Tibial nerve (tissue), 4 donors: Measurements from ENCODE around the gene NR2F1-AS1. TPM values are rescaled to one million over a fixed set of nuclear protein-coding genes. Genes with fewer than 3 reads are reported as not detected.

Experiments
- DNase-seq, 2 donors: peaks; one replicate each; pipeline ENCODE4 v3.0.0-alpha.2; 2019; ENCODE audit warnings: low spot score in 2 of 2
- H3K27ac ChIP-seq, 4 donors: fragments of 200-600 bp; sonication (generic) in 3 of 4; one replicate each; pipeline ENCODE4 v1.5.1; 2017 to 2019; ENCODE audit warnings: mild to moderate bottlenecking in 1 of 4
- H3K27me3 ChIP-seq, 2 donors: fragments of 200-600 bp; sonication (generic) in 1 of 2; one replicate each; pipeline versions ENCODE4 v1.5.1 to v1.6.0; 2017 to 2019
- H3K36me3 ChIP-seq, 3 donors: fragments of 200-600 bp; sonication (generic); one replicate each; pipeline ENCODE4 v1.5.1; 2018 to 2019
- H3K4me1 ChIP-seq, 4 donors: fragments of 200-600 bp; sonication (generic) in 3 of 4; one replicate each; pipeline ENCODE4 v1.5.1; 2017 to 2019
- H3K4me3 ChIP-seq, 4 donors: fragments of 200-600 bp; sonication (generic) in 3 of 4; one replicate each; pipeline ENCODE4 v1.5.1; 2017 to 2019; ENCODE audit warnings: mild to moderate bottlenecking in 1 of 4, moderate library complexity in 1 of 4
- H3K9me3 ChIP-seq, 4 donors: fragments of 200-600 bp; sonication (generic) in 3 of 4; one replicate each; pipeline ENCODE4 v1.5.1; 2017 to 2019
- EP300 ChIP-seq, 2 donors: sonication (generic); formaldehyde crosslinking; IDR thresholded peaks; one replicate each; pipeline ENCODE4 v1.6.1; 2017; ENCODE audit warnings: antibody characterized with exemption in 2 of 2, mild to moderate bottlenecking in 1 of 2
- POLR2A ChIP-seq, 2 donors: fragments of 450-650 bp; IDR thresholded peaks; one replicate each; pipeline ENCODE4 v1.6.1; 2017; ENCODE audit warnings: antibody characterized with exemption in 2 of 2, mild to moderate bottlenecking in 2 of 2, moderate library complexity in 2 of 2
- WGBS, 2 donors: methylation state at CpG; one replicate each; pipeline ENCODE4 v1.1.5; 2018; 5-methylcytosine and 5-hydroxymethylcytosine counted together
- total RNA-seq, 4 donors: library from RNA; depleted of rRNA; stranded (reverse); fragments of >200 nt; gene quantifications; one replicate each; pipeline ENCODE4 v1.1.0, GENCODE V29; 2016
- TF ChIP-seq, protein P1 (sequence below), 5 experiments: fragments of 200-600 bp in 3 of 5; fragments of 450-650 bp in 2 of 5; sonication (generic) in 3 of 5; IDR thresholded peaks; one replicate each; pipeline ENCODE4 v1.5.1; 2016 to 2019; ENCODE audit warnings: antibody characterized with exemption in 5 of 5, mild to moderate bottlenecking in 3 of 5, moderate library complexity in 2 of 5

NR2F1-AS1 gene
- total RNA-seq, 4 donors from 2014 or later: 13.5 to 38.4 (median 35.4) TPM

DNA sequence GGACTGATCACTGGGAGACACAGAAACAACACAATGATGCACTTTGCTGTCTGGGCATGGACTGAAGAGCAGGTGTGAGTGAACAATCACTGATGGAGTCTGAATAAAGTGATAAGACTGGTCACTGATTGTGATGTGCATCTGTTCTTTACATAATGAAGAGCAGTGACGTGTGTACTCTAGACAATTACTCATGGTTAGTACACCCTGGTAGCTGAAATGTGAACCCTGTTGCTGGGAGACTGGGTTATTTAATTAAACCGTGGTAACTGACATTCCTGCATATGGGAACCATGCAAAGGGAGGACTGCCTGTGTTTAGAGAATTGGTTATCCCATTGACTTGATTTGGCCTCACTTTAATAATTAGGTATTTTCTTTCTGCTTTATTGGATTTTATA lies 202.9 kb downstream of the NR2F1-AS1 start:
- DNase-seq: no peak
- H3K4me1 ChIP-seq: no peaks in the 10 kb centered on the region
- H3K27me3 ChIP-seq: no peaks in the 10 kb centered on the region
- H3K9me3 ChIP-seq: no peaks in the 10 kb centered on the region
- no peak overlapping the region for H3K4me3 ChIP-seq
- H3K36me3 ChIP-seq: no peaks in the 10 kb centered on the region
- TF ChIP-seq EP300 (IDR thresholded peaks at IDR 0.05) (no peak), POLR2A (IDR thresholded peaks at IDR 0.05) (no peak)
- TF ChIP-seq, protein P1, sequence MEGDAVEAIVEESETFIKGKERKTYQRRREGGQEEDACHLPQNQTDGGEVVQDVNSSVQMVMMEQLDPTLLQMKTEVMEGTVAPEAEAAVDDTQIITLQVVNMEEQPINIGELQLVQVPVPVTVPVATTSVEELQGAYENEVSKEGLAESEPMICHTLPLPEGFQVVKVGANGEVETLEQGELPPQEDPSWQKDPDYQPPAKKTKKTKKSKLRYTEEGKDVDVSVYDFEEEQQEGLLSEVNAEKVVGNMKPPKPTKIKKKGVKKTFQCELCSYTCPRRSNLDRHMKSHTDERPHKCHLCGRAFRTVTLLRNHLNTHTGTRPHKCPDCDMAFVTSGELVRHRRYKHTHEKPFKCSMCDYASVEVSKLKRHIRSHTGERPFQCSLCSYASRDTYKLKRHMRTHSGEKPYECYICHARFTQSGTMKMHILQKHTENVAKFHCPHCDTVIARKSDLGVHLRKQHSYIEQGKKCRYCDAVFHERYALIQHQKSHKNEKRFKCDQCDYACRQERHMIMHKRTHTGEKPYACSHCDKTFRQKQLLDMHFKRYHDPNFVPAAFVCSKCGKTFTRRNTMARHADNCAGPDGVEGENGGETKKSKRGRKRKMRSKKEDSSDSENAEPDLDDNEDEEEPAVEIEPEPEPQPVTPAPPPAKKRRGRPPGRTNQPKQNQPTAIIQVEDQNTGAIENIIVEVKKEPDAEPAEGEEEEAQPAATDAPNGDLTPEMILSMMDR (IDR thresholded peaks at IDR 0.05): no peak
- WGBS, 2 donors: 68 to 79% methylated on average over 2 of the region's 2 CpGs
- no peak overlapping the region for H3K27ac ChIP-seq

DNA sequence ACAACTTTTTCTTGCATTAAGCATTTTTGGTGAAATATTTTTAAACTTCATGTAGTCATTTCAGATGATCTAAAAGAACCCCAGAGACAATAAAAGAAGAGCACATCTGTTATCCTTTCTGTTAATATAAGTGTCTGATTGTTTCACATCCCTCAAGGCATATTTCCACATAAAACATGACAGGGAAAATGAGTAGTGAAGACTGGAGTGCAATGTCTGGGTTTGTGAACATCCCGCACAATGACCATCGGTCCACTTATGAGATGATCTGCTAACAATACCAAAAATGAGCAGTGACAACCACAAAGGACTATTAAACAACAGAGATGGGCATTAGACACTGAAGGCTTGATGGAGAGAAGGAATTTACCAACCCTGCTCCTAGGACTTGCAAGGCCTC lies 209.1 kb downstream of the NR2F1-AS1 start:
- H3K27me3 ChIP-seq: no peaks in the 10 kb centered on the region
- TF ChIP-seq, protein P1 (IDR thresholded peaks at IDR 0.05): no peak
- TF ChIP-seq EP300 (IDR thresholded peaks at IDR 0.05) (no peak), POLR2A (IDR thresholded peaks at IDR 0.05) (no peak)
- peaks cover 0 to 11% (median 0%) of the 10 kb centered on the region in 4 donors for H3K9me3 ChIP-seq
- H3K4me1 ChIP-seq: no peaks in the 10 kb centered on the region
- H3K36me3 ChIP-seq: no peaks in the 10 kb centered on the region
- H3K4me3 ChIP-seq: no peak overlapping the region
- no peak for DNase-seq
- H3K27ac ChIP-seq: no peak overlapping the region
- 52 to 57% methylated on average over 2 of the region's 2 CpGs for WGBS, 2 donors

DNA sequence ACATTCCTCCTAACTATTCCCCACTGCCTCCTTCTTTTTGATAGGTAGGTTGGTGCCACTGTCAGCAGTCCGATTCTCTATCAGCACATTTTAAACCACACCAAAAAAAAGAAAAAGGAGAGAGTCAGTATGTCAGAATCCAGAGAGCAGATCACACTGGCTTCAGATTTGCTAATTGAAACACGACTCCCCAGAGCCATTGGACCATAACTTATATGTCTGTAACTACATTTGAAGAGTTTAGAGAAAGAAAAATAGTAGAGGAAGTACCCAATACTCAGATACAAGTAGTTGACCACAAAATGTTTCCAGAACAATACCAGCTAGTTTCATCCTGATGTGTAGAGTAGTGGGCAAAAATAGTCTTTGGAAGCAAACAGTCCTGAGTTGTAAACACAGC lies 216.6 kb downstream of the NR2F1-AS1 start:
- TF ChIP-seq POLR2A (IDR thresholded peaks at IDR 0.05) (no peak), EP300 (IDR thresholded peaks at IDR 0.05) (no peak)
- TF ChIP-seq, protein P1 (IDR thresholded peaks at IDR 0.05): no peak
- 70 to 71% methylated on average over 2 of the region's 2 CpGs for WGBS, 2 donors
- H3K36me3 ChIP-seq: no peaks in the 10 kb centered on the region
- H3K27me3 ChIP-seq: no peaks in the 10 kb centered on the region
- H3K27ac ChIP-seq: no peak overlapping the region
- no peak for DNase-seq
- H3K4me3 ChIP-seq: no peak overlapping the region
- peaks cover 0 to 2% (median 0%) of the 10 kb centered on the region in 4 donors for H3K4me1 ChIP-seq
- peaks cover 0 to under 1% (median 0%) of the 10 kb centered on the region in 4 donors for H3K9me3 ChIP-seq

DNA sequence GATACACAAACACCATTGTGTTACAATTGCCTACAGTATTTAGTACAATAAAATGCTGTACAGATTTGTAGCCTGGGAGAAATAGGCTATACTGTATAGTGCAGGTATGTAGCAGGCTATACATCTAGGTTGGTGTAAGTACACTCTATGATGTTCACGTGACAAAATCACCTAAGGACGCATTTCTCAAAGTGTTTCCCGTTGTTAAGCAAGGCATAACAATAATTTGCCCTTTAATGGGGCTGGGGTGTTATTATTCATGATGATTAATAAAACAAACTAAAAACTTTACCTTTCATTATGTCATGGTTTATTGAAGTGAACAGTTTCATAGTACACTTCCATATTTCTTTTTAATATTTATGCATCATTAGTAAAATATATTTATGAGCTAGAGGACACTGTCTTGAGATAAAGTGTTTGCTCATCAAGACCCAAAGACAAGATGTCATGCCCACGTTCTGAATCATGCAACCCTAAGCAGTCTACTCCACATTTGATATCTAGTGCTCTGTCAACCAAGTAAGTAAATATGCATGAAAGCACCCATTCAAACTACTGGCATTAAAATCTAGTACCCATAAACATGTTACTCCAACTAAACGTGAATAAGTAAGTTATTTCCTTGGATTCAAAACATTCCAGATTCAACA lies 220.5 kb downstream of the NR2F1-AS1 start:
- Histone ChIP-seq H3K36me3 (no peaks in the 10 kb centered on the region), H3K27ac (no peak overlapping the region), H3K9me3 (no peaks in the 10 kb centered on the region), H3K4me3 (no peak overlapping the region), H3K4me1 (peaks cover 0 to 5% (median 0%) of the 10 kb centered on the region in 4 donors), H3K27me3 (no peaks in the 10 kb centered on the region)
- WGBS, 2 donors: 82 to 83% methylated on average over 5 of the region's 5 CpGs
- no peak for DNase-seq
- no peak for TF ChIP-seq EP300 (IDR thresholded peaks at IDR 0.05)
- TF ChIP-seq POLR2A (IDR thresholded peaks at IDR 0.05): no peak
- TF ChIP-seq, protein P1 (IDR thresholded peaks at IDR 0.05): no peak

DNA sequence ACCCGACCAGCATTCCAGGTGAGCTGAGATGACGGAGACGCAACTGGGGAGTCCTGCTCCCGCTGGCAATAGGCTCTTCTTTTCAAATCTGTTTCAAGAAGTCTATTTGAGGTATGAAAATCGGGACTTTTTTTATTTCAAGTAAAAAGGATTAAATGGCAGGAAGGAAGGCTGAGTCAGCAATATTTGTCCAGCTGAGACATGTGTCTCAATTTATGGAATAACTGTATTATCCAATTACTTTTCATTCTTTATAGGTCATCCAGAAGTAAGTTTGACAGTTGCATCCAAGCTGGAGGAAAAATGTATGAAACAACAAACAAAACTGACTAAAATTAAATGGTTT lies 221.1 kb downstream of the NR2F1-AS1 start:
- Histone ChIP-seq H3K27ac (peak overlapping the region in 2 of 4 donors; percentile 38 to 58), H3K27me3 (no peaks in the 10 kb centered on the region), H3K4me1 (peaks cover 0 to 5% (median 0%) of the 10 kb centered on the region in 4 donors), H3K36me3 (no peaks in the 10 kb centered on the region), H3K9me3 (no peaks in the 10 kb centered on the region), H3K4me3 (no peak overlapping the region)
- WGBS, 2 donors: 74 to 76% methylated on average over 5 of the region's 5 CpGs
- TF ChIP-seq, protein P1 (IDR thresholded peaks at IDR 0.05): no peak
- TF ChIP-seq EP300 (IDR thresholded peaks at IDR 0.05) (no peak), POLR2A (IDR thresholded peaks at IDR 0.05) (no peak)
- no peak for DNase-seq

Other genes starting within 250 kb of the NR2F1-AS1 start
- gene NR2F1, start 2.0 kb upstream of the NR2F1-AS1 start, total RNA-seq: 10 to 100 TPM; 64.9 to 81.3 (median 67.6) TPM
- gene POU5F2, start 160.4 kb upstream of the NR2F1-AS1 start, total RNA-seq: 1 to 10 TPM; 3.9 to 5.4 (median 5.0) TPM